T47D (cell line): Measurements from ENCODE around the gene MYG1.
A peak's percentile ranks its signal among the peaks of the same experiment; 100 is the strongest.
"Not testable (repeated sequence)": the region's sequence is repeated elsewhere in the genome, so short reads cannot be mapped to it uniquely, and the experiment has no call there.

Experiments
- DNase-seq, 2 experiments: peaks; one replicate each; pipeline versions ENCODE4 v3.0.0 to v3.0.0-alpha.2; 2011 to 2012; ENCODE audit warnings: low read depth in 1 of 2, low spot score in 1 of 2
- JUND ChIP-seq: IDR thresholded peaks from 2 replicates; pipeline ENCODE4 v1.6.1; 2012; ENCODE audit warnings: low read depth
- in situ Hi-C: cut with HindIII; loops from 2 replicates; pipeline ENCODE4 v1.10.0; 2016; ENCODE audit warnings: low sequenced_read_pairs, low pct_unique_long_range_greater_than_20kb

MYG1 gene

GRCh38 chr12:53324779-53325510 lies 25.4 kb downstream of the MYG1 start:
- no peak for TF ChIP-seq JUND
- in situ Hi-C loops: no loop called here
- DNase-seq: peak; percentile 91 to 98

- in situ Hi-C loops: no loop called here
- TF ChIP-seq JUND: no peak
- DNase-seq: no peak
These were observed 26.1 kb downstream of the MYG1 start for GRCh38 chr12:53325511-53326061.

GRCh38 chr12:53326460-53327185 lies 27.1 kb downstream of the MYG1 start:
- in situ Hi-C loops: no loop called here
- no peak for DNase-seq
- no peak for TF ChIP-seq JUND

GRCh38 chr12:53327435-53328042 lies 28.0 kb downstream of the MYG1 start:
- DNase-seq: peak in 1 of 2 experiments; percentile 40
- in situ Hi-C loops: no loop called here
- no peak for TF ChIP-seq JUND

GRCh38 chr12:53328043-53328435 lies 28.5 kb downstream of the MYG1 start:
- DNase-seq: no peak
- no peak for TF ChIP-seq JUND
- in situ Hi-C loops: no loop called here

- TF ChIP-seq JUND: no peak
- no peak for DNase-seq
- in situ Hi-C loops: no loop called here
These were observed 31.2 kb downstream of the MYG1 start for GRCh38 chr12:53330671-53331070.

- in situ Hi-C loops, DNase-seq: not testable (repeated sequence)
These were observed 32.8 kb downstream of the MYG1 start for GRCh38 chr12:53332339-53332738.

GRCh38 chr12:53332744-53333143 lies 33.2 kb downstream of the MYG1 start:
- DNase-seq: no peak
- in situ Hi-C loops: no loop called here
- TF ChIP-seq JUND: no peak

GRCh38 chr12:53333289-53333688 lies 33.8 kb downstream of the MYG1 start:
- in situ Hi-C loops: no loop called here
- no peak for DNase-seq
- no peak for TF ChIP-seq JUND

GRCh38 chr12:53333845-53334244 lies 34.4 kb downstream of the MYG1 start:
- in situ Hi-C loops: no loop called here
- DNase-seq: no peak
- TF ChIP-seq JUND: no peak

- in situ Hi-C loops: no loop called here
- DNase-seq: no peak
- TF ChIP-seq JUND: no peak
These were observed 35.3 kb downstream of the MYG1 start for GRCh38 chr12:53334822-53335221.

- DNase-seq: peak in 1 of 2 experiments; percentile 2
- no peak for TF ChIP-seq JUND
- in situ Hi-C loops: no loop called here
These were observed 36.7 kb downstream of the MYG1 start, which contains the start of gene SP7 for GRCh38 chr12:53336181-53336681. Gene SP7 (minus strand): TSS chr12:53336354. CDS start chr12:53335646, 708 bp downstream.

- DNase-seq: peak in 1 of 2 experiments; percentile 25
- in situ Hi-C loops: no loop called here
These were observed 38.5 kb downstream of the MYG1 start for GRCh38 chr12:53338017-53338416.

More at GRCh38 chr12:53338017-53338416, 38.5 kb downstream of the MYG1 start:
- no peak for TF ChIP-seq JUND
